Measurements from ENCODE around the gene MMRN2. TPM values are rescaled to one million over a fixed set of nuclear protein-coding genes. Genes with fewer than 3 reads are reported as not detected.
A peak's percentile ranks its signal among the peaks of the same experiment; 100 is the strongest.

The MMRN2 gene
- total RNA-seq, 1 experiment from 2014 or later = 2.4 TPM

DNA sequence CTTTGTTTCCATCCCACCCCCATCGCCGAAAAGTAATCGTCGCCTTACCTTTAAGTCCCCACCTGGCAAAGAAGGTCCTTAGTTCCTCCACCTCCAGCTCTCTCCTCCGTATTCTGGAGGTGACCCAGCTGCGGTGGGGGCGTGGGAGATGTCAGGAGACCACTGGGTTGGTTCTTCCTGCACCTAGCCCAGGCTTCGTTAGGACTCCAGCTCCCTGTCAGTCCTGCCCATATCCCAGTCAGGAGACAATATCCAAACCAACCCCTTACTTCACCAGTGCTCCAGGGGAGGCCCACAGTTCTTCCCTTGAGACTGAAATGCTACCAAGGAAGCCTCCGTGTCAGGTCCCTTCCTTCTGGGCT is 11.6 kb upstream of the MMRN2 start (continued):
- TF ChIP-seq, protein P1, sequence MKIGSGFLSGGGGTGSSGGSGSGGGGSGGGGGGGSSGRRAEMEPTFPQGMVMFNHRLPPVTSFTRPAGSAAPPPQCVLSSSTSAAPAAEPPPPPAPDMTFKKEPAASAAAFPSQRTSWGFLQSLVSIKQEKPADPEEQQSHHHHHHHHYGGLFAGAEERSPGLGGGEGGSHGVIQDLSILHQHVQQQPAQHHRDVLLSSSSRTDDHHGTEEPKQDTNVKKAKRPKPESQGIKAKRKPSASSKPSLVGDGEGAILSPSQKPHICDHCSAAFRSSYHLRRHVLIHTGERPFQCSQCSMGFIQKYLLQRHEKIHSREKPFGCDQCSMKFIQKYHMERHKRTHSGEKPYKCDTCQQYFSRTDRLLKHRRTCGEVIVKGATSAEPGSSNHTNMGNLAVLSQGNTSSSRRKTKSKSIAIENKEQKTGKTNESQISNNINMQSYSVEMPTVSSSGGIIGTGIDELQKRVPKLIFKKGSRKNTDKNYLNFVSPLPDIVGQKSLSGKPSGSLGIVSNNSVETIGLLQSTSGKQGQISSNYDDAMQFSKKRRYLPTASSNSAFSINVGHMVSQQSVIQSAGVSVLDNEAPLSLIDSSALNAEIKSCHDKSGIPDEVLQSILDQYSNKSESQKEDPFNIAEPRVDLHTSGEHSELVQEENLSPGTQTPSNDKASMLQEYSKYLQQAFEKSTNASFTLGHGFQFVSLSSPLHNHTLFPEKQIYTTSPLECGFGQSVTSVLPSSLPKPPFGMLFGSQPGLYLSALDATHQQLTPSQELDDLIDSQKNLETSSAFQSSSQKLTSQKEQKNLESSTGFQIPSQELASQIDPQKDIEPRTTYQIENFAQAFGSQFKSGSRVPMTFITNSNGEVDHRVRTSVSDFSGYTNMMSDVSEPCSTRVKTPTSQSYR (CRISPR knock-in tag; IDR thresholded peaks at IDR 0.05) = no peak
- TF ChIP-seq, protein P2, sequence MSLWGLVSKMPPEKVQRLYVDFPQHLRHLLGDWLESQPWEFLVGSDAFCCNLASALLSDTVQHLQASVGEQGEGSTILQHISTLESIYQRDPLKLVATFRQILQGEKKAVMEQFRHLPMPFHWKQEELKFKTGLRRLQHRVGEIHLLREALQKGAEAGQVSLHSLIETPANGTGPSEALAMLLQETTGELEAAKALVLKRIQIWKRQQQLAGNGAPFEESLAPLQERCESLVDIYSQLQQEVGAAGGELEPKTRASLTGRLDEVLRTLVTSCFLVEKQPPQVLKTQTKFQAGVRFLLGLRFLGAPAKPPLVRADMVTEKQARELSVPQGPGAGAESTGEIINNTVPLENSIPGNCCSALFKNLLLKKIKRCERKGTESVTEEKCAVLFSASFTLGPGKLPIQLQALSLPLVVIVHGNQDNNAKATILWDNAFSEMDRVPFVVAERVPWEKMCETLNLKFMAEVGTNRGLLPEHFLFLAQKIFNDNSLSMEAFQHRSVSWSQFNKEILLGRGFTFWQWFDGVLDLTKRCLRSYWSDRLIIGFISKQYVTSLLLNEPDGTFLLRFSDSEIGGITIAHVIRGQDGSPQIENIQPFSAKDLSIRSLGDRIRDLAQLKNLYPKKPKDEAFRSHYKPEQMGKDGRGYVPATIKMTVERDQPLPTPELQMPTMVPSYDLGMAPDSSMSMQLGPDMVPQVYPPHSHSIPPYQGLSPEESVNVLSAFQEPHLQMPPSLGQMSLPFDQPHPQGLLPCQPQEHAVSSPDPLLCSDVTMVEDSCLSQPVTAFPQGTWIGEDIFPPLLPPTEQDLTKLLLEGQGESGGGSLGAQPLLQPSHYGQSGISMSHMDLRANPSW (CRISPR knock-in tag; conservative IDR thresholded peaks at IDR 0.05; ENCODE audit: low read depth) = no peak
- TF ChIP-seq, protein P3, sequence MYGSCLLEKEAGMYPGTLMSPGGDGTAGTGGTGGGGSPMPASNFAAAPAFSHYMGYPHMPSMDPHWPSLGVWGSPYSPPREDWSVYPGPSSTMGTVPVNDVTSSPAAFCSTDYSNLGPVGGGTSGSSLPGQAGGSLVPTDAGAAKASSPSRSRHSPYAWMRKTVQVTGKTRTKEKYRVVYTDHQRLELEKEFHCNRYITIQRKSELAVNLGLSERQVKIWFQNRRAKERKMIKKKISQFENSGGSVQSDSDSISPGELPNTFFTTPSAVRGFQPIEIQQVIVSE (CRISPR knock-in tag; IDR thresholded peaks at IDR 0.05; ENCODE audit: borderline replicate concordance) = no peak
- TF ChIP-seq, protein P4, sequence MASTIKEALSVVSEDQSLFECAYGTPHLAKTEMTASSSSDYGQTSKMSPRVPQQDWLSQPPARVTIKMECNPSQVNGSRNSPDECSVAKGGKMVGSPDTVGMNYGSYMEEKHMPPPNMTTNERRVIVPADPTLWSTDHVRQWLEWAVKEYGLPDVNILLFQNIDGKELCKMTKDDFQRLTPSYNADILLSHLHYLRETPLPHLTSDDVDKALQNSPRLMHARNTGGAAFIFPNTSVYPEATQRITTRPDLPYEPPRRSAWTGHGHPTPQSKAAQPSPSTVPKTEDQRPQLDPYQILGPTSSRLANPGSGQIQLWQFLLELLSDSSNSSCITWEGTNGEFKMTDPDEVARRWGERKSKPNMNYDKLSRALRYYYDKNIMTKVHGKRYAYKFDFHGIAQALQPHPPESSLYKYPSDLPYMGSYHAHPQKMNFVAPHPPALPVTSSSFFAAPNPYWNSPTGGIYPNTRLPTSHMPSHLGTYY (CRISPR knock-in tag; IDR thresholded peaks at IDR 0.05) = no peak
- TF ChIP-seq, protein P5, sequence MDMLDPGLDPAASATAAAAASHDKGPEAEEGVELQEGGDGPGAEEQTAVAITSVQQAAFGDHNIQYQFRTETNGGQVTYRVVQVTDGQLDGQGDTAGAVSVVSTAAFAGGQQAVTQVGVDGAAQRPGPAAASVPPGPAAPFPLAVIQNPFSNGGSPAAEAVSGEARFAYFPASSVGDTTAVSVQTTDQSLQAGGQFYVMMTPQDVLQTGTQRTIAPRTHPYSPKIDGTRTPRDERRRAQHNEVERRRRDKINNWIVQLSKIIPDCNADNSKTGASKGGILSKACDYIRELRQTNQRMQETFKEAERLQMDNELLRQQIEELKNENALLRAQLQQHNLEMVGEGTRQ (CRISPR knock-in tag; IDR thresholded peaks at IDR 0.05) = no peak
- TF ChIP-seq SOX15 (CRISPR knock-in tag; IDR thresholded peaks at IDR 0.05) (no peak), TEAD4 (CRISPR knock-in tag; IDR thresholded peaks at IDR 0.05) (no peak), IRF2 (CRISPR knock-in tag; IDR thresholded peaks at IDR 0.05; ENCODE audit: borderline replicate concordance, low read depth) (no peak)
- TF ChIP-seq, protein P6, sequence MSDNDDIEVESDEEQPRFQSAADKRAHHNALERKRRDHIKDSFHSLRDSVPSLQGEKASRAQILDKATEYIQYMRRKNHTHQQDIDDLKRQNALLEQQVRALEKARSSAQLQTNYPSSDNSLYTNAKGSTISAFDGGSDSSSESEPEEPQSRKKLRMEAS (CRISPR knock-in tag; IDR thresholded peaks at IDR 0.05) = no peak

DNA sequence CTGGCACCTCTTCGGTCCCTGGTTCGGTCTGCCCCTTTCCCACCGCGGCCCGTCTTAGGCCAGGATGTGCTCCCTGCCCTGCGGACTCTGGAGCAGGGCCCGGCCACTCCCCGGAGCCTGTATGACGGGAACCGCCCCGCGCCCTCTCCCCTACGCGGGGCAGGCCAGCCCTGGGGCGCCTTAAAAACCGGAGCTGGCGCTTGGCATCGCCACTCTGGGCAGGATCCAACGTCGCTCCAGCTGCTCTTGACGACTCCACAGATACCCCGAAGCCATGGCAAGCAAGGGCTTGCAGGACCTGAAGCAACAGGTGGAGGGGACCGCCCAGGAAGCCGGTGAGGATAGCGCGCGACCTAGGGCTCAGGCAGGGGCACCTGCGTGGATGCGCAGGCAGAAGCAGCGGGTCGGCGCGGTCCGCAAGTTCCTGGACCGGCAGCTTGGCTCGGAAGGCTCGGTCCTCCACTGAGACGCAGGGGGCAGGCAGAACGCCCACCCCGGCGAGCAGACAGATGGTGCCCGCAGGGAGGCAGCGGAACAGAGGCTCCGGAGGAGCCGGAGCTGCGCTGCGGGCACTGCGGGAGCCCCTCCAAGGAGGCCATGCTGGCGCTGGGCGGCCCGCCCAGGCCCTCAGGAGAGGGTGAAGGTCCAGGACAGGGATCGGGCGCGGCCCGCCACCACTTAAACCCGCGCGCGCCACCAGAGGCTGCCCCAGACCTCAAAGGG is 11.0 kb upstream of the MMRN2 start, which contains the start of gene ADIRF:
ADIRF (plus strand) TSS at position 212 of the 723 bp plus-strand sequence; CDS start at position 275, 63 bp downstream.
- peak; percentile 26 for DNase-seq (ENCODE audit: low spot score)

More for the DNA sequence above, 11.0 kb upstream of the MMRN2 start, which contains the start of gene ADIRF:
- Mint-ChIP-seq H3K27me3 (ENCODE audit: low read depth) (peaks cover 54% of the 10 kb centered on the region), H3K9me3 (no peaks in the 10 kb centered on the region), H3K4me3 (peak within 1 kb of the TSS; percentile 30), H3K36me3 (no peaks in the 10 kb centered on the region), H3K4me1 (peaks cover 53% of the 10 kb centered on the region), H3K27ac (no peak within 1 kb of the TSS)
- CTCF ChIA-PET = interaction anchor here (1.2 to 13.7 kb wide), 7 partner anchors 8 to 284 kb away, joined by 3 to 462 read pairs (median 11); partner anchors contain the start of genes MMRN2 and SNCG
- POLR2A ChIA-PET = interaction anchor here (1.5 kb wide), 1 partner anchor 14 kb away, joined by 5 read pairs; no protein-coding TSS in a partner anchor
- ATAC-seq = no peak
- TF ChIP-seq NFE2L1 (CRISPR knock-in tag; IDR thresholded peaks at IDR 0.05) (no peak), SOX15 (CRISPR knock-in tag; IDR thresholded peaks at IDR 0.05) (no peak), ESRRA (CRISPR knock-in tag; IDR thresholded peaks at IDR 0.05; ENCODE audit: borderline replicate concordance) (no peak), OVOL2 (CRISPR knock-in tag; IDR thresholded peaks at IDR 0.05; ENCODE audit: borderline replicate concordance) (no peak), ZNF671 (CRISPR knock-in tag; IDR thresholded peaks at IDR 0.05) (no peak), ZNF416 (CRISPR knock-in tag; IDR thresholded peaks at IDR 0.05) (no peak), TP53 (CRISPR knock-in tag; IDR thresholded peaks at IDR 0.05) (no peak), GRHL2 (CRISPR knock-in tag; IDR thresholded peaks at IDR 0.05; ENCODE audit: insufficient replicate concordance, severe bottlenecking) (no peak), ZNF423 (CRISPR knock-in tag; IDR thresholded peaks at IDR 0.05) (no peak), TEAD1 (CRISPR knock-in tag; IDR thresholded peaks at IDR 0.05) (no peak)
- TF ChIP-seq, protein P7, sequence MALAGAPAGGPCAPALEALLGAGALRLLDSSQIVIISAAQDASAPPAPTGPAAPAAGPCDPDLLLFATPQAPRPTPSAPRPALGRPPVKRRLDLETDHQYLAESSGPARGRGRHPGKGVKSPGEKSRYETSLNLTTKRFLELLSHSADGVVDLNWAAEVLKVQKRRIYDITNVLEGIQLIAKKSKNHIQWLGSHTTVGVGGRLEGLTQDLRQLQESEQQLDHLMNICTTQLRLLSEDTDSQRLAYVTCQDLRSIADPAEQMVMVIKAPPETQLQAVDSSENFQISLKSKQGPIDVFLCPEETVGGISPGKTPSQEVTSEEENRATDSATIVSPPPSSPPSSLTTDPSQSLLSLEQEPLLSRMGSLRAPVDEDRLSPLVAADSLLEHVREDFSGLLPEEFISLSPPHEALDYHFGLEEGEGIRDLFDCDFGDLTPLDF (CRISPR knock-in tag; IDR thresholded peaks at IDR 0.05) = no peak
- TF ChIP-seq, protein P1 (CRISPR knock-in tag; IDR thresholded peaks at IDR 0.05) = no peak
- TF ChIP-seq, protein P8, sequence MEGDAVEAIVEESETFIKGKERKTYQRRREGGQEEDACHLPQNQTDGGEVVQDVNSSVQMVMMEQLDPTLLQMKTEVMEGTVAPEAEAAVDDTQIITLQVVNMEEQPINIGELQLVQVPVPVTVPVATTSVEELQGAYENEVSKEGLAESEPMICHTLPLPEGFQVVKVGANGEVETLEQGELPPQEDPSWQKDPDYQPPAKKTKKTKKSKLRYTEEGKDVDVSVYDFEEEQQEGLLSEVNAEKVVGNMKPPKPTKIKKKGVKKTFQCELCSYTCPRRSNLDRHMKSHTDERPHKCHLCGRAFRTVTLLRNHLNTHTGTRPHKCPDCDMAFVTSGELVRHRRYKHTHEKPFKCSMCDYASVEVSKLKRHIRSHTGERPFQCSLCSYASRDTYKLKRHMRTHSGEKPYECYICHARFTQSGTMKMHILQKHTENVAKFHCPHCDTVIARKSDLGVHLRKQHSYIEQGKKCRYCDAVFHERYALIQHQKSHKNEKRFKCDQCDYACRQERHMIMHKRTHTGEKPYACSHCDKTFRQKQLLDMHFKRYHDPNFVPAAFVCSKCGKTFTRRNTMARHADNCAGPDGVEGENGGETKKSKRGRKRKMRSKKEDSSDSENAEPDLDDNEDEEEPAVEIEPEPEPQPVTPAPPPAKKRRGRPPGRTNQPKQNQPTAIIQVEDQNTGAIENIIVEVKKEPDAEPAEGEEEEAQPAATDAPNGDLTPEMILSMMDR (IDR thresholded peaks at IDR 0.05) = no peak
